OCI-M2 (cell line): Measurements from ENCODE around the gene PAX8.
"Not testable (repeated sequence)": the region's sequence is repeated elsewhere in the genome, so short reads cannot be mapped to it uniquely, and the experiment has no call there.

Source experiments
- DNase-seq: peaks from one replicate; lab custom pipeline; 2025; ENCODE audit not compliant: unreplicated experiment; lab: John Stamatoyannopoulos, UW

Gene PAX8

GRCh38 chr2:113238871-113239839, 39.6 kb downstream of the PAX8 start:
- DNase-seq = no peak

- DNase-seq = no peak
Measured at GRCh38 chr2:113237604-113238160, 41.0 kb downstream of the PAX8 start.

GRCh38 chr2:113236367-113237159, 42.2 kb downstream of the PAX8 start:
- DNase-seq = no peak

- not testable (repeated sequence) for DNase-seq
Measured at GRCh38 chr2:113235347-113236226, 43.1 kb downstream of the PAX8 start.

- DNase-seq = no peak
Measured at GRCh38 chr2:113234721-113235346, 43.9 kb downstream of the PAX8 start.

GRCh38 chr2:113233593-113234550, 44.8 kb downstream of the PAX8 start:
- no peak for DNase-seq

GRCh38 chr2:113232740-113233139, 46.0 kb downstream of the PAX8 start:
- no peak for DNase-seq

GRCh38 chr2:113232123-113232522, 46.6 kb downstream of the PAX8 start:
- no peak for DNase-seq

GRCh38 chr2:113231064-113231463, 47.7 kb downstream of the PAX8 start:
- no peak for DNase-seq

GRCh38 chr2:113230531-113230930, 48.2 kb downstream of the PAX8 start:
- no peak for DNase-seq

GRCh38 chr2:113229795-113230194, 48.9 kb downstream of the PAX8 start:
- no peak for DNase-seq

- no peak for DNase-seq
Measured at GRCh38 chr2:113228991-113229716, 49.6 kb downstream of the PAX8 start.

GRCh38 chr2:113228351-113228750, 50.4 kb downstream of the PAX8 start:
- no peak for DNase-seq

GRCh38 chr2:113227698-113228097, 51.0 kb downstream of the PAX8 start:
- DNase-seq = no peak

GRCh38 chr2:113227290-113227689, 51.4 kb downstream of the PAX8 start:
- DNase-seq = no peak

GRCh38 chr2:113226462-113226861, 52.3 kb downstream of the PAX8 start:
- no peak for DNase-seq

- no peak for DNase-seq
Measured at GRCh38 chr2:113225263-113226259, 53.2 kb downstream of the PAX8 start.
